GM21825 (cell line): ENCODE results near the gene AEBP1.

Source experiments
- ATAC-seq: cut with Tn5 transposase; IDR thresholded peaks from one replicate; pipeline ENCODE4 v1.9.1; 2021; ENCODE audit warnings: mild to moderate bottlenecking, moderate library complexity; ENCODE audit not compliant: unreplicated experiment

The AEBP1 gene

DNA sequence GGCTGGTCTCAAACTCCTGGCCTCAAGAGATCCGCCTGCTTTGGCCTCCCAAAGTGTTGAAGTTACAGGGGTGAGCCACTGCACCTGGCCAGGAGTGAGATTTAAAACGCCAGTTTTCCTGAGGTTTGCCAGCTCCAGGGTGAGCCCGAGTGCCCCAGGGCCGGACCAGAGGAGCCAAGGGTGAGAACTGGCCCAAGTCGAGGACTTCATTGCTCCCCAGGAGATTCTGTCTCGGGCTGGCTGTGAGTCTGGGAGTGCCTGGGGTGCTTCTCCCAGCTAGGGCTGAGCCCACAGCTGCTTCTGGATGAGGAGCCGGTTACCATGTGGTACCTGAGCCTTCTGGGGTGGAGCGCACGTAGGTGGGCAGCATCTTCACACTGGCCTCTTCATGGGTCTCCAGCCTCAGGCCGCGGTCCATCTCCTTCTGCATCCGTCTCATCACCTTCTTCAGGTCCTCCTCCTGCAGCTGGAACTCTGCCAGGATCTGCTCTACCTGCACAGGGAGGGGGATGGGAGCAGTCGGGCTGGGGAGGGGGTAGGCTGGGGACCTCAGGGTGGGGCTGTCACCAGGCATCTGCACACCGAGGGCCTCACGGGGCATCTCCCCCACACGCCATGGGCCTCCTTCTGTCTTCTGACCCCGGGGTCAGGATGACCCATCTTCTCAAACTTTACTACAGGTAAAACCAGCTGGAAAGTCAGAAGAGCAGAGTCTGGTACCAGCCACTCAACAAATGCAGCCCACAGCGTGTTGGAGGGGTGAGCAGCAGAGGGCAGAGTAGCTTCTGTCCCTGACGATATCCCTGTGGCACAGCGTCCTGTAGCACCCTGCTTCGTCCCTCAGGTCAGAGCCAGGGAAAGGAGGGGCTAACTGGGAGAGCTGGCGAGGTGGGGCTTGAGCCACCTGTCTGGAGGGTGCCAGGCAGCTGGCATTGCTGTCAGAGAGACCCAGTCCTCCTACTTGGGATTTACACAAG lies 49.1 kb downstream of the AEBP1 start:
- ATAC-seq, result no peak

DNA sequence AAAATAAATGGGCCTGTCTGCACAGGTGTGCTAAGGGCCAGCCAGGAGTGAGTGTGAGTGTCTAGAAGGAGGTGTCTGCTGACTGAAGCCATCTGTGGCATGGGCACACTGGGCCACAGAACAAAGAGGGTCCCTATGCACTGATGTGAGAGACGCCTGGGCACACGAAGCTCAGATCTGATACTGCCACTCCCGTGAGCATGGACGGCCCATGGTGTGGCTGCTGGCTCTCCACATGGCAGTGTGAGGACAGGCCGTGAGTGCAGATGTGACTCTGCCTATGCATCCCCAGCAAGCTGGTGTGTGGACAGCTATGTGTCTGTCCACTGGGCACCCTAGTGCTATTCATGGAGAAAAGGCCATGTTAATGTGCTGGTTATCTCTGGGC lies 49.8 kb downstream of the AEBP1 start:
- ATAC-seq, result no peak

DNA sequence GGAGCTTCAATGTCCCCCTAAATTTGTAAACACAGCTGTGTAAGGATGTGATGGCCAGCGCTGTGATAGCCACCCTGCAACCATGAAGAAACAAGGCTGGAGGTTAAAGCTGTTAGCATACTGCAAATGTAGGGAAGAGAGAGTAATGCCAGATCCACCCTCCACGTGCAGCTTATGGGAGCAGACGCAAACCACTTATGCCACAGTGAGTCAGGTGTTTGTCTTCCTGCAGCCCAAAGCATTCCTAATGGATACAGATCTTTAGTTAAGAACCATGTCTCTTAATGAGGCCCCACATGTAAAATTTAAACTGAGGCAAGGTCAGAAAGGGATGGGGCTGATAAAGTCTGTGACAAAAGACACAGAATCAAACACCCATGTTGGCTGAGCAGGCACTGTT lies 50.6 kb downstream of the AEBP1 start:
- ATAC-seq, result no peak

DNA sequence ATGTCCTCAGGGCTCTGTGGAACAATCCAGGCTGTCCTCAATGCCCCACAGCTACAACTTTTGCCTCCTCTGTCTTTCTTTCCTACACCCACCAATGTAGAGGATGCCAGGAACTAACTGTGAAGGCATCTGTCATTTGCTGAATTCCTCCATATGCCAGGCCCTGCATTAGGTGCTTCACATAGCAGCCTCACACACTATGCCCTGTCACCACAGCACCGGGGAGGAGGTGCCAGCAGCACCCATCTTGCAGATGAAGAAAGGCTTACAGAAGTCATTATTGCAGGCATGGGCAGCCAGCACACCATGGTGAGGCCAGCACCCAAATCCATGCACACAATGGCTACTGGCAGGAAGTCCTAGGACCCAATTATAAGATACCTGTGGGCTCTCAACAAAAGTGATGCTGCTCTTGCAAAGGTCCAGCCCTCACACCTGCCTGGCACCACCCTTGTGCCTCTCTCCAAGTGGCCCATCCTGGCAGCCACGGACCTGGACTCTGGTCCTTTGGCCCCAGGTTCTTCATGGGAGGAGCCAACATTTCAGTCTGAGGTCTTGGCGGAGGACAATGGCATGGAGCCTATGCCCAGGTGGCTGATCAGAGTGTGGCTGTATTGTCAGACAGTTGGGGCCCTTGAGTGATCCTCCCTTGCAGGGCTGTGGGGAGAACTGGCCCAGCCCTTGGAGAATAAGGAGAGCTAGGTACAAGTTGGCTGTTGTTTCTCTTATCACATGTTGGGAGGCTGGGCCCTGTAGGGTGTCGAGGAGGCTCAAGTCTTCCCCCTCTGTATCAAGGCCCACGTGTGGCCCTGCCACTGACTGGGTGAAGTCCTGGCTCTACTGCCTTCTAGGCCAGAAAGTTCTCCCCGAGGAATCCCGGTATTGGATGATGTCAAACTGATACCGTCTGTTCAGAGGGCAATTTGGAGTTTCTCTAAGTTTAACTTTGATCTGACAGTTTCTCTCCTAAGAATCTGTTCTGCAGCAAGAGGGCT lies 51.3 kb downstream of the AEBP1 start:
- ATAC-seq, result no peak

DNA sequence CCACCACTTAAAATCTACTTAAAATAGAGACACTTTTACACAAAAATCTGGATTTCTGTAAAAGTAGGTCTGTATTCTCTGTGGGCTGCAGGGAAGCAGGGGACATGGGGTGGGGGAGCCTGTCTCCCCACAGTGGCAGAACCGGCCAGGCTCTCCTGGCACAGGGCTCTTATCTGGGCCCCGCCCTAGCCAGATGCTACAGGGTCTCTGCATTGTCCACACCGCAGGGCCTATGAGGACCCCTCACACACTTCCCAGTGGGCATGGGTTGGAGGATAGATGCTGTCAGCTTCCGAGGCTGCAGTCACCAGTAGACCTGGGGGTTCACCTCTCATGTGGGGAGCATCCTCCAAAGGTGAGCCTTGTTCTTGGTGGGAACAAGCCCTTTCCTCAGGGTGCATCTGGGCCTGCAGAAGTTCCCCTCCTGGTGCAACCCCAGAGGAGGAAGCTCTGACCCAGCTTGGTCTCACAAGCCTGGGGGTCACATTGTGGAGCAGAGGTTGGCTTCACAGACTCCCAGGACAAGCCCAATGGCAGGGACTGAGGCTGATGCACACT lies 52.4 kb downstream of the AEBP1 start:
- no peak for ATAC-seq

DNA sequence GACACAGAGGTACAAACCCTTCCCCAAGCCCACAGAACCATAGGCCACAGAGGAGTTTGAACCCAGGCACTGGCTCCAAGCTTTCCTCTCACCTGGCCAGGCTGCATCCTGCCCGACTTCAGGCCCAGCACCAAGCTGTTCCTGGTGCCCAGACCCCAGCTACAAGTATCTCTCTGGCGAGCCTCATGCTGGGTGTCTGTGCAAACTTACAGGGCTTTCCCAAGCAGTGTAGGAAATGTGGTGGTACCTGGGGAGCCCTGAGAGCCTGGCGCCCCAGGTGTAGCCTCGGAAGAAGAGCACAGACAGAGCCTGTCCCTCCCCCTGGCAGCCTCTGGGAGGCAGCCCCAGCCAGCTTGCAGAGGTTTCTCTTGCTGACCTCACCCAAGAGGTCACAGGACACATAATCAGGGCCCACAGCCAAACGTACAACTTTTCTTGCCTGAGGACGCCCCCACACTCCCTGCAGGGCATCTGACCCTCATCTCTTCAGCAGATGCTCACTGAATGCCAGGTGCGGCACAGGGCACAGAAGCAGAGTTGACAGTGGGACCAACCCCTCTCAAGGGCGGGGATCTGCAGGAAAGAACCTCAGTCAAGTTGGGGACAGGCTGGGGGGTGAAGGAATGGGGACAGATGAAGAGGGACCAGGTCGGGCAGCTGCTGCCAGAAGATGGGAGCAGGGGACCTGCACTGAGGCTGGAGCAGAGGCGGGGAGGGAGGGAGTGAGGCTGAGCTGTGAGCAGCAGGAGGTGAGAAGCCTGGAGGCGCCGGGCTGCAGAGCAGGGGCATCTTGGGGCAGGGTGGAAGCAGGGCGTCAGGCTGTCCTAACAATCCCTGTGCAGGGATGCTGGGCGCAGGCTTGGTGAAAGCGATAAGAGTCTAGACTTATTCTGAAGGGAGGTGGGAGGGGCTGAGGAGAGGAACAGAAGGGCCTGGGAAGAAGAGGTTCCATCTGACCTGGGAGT lies 53.3 kb downstream of the AEBP1 start:
- ATAC-seq, result no peak

DNA sequence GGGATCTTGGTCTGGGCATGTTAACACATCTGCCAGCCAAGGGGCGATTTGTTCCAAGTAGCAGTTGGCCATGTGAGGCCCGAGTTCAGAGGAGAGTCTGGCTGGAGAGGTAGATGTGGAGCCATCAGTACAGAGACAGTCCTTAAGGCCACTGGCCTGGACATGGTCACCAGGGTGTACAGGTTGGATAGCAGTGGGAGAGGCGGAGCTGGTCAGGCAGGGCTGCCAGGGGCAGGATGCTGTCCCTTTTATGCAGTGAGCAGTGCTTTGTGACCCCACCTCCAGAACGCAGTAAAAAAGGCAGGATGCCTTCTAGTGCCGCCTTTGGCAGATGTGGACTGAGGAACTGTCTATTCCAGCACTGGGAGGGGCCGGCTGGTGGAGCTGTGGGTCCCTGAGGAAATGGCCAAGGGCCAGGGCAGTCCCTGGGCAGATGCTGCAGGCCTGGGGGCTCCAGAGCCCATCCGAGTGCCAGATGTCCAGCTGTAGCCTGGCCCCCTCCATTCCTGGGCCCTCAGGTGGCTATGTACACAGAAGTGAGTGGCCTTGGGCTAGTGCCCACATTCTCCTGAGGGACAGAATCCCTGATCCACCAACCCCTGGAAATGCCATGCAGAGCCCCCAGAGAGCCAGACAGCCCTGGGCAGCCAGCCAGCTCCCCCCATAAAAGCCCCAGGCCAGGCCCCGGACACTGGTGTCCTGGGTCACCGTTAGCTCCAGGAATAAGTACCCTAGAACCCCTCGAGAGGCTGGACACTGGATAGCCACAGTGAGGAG lies 54.1 kb downstream of the AEBP1 start:
- ATAC-seq, result no peak

DNA sequence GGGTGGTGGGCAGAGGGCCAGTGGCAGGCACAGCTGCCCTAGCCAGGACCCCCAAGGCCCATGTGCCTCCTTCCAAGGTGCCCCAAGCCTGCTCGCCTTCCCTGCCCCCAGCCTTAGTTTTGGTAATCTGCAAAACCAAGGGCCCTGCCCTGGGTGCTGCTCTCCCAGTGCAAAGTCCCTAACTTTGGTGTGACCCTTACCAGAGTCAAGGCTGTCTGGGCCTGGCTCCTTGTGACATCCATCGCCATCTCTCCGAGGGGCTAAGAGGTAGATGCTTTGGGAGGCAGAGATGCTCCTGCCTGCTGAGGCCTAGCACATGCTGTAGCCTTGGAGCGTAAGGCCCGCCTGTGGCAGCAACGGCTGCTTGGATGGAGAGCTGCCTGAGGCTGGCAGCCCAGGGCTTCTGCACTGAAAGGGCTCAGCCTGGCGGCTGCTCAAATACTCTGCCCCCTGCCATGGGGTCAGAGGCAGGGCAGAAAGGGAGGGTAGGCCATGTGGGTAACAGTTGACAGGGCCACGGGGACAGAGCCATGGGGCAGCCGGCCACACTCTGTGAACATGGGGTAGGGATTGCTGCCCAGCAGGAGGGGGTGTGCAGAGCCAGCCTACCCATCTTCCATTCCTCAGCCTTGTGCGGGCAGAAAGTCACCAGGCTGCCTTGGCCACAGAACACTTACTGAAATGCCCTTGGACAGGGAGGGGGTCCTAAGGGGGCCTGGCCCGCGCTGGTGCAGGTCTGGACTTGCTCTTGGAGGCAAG lies 54.9 kb downstream of the AEBP1 start:
- ATAC-seq, result no peak

DNA sequence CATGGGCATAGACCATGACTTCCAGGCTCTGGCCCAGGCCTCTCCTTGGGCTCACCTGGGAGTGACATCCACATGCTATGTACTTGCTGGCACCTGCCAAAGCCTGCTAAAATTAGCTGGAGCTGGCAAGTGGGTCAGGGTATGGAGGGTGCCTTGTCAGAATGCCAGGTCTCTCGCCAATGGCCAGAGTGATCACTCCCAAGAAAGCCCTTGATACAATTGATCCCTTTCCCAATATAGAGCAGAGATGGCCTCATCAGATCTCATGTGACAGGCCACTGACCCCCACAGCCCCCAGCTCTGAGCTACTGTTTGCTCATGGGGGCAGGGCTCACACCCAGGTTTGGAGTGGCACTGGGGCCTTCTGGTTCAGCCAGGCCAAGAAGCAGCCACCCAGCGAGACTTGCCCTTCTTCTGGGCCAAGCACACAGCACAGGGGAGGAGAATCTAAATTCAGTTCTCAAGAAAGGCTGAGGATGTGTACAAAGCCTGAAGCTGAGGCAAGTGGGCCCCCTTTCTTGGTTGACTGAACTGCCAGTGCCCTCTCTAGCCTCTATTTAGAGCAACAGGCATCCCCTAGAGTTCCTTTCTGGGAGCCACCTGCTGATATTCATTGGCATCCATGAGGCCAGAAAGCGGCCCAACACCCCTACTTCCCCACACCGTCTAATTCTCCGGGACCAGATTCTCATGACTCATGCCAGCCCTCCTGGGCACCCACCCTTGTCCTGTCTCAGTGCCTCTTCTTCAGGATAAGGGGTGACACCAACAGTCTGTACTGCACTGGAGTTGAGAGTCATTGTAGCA lies 55.9 kb downstream of the AEBP1 start:
- ATAC-seq, result no peak

DNA sequence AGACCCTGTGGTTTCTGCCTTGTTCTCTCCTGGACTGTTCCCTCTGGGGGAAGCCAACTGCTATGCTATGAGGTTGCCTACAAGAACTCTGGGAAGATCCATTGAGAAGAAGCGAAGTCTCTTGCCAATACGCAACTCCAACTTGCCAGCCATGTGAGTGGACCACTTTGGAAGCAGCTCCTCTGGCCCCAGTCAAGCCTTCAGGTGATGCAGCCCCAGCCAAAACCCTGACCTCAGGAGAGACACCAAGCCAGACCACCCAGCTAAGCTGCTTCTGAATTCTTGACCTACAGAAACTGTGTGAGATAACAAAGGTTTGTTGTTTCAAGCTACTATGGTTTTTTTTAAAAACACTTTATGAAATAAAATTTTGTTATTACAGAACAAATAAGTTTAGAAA lies 57.2 kb downstream of the AEBP1 start:
- ATAC-seq, result no peak

DNA sequence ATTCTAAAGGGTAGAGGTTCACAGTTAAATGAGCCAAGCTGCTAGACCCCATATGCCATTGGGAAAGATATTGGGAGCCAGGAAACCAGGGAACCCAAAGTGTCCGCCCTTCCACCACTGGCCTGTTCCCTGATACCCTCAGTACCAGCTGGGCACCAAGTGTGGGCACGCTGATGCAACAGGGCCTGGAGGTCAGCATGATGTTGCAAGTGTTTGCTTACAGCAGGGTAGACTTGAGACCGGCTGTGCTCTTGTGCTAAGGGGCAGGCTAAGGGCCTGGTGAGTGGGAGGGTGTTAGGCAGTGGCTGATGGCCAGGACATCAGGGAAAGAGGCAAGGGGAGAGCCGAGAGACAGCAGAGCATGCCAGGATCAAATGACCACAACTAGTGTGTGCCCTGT lies 58.0 kb downstream of the AEBP1 start:
- ATAC-seq, result no peak

DNA sequence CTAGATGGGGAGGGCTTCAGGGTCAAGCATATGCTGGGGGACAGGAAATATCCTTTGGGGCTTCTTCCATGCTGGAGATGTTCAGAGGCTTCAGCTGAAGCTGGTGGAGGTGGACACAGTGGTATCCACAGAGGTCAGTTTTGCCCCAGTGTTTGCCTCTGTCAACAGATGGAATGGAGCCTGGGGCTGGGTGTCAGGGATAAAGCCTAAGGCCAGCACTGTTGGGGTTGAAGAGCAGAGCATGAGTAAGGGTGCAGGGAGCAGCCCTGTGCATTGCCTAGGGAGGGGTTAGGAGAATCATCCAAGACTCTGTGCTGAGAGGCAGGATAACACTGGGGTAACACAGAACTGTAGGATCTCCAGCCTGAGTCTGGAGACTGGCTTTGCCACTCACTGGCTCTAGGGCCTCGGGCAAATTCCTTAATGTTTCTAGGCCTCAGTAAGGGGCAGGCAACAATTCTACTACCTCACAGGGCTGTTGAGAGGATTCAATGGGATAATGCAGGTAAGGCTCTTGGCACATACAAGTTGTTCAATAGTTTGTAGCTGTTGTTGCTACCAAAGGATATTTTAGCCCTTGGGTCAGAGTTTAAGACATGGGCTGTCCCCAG lies 58.7 kb downstream of the AEBP1 start:
- ATAC-seq, result no peak

DNA sequence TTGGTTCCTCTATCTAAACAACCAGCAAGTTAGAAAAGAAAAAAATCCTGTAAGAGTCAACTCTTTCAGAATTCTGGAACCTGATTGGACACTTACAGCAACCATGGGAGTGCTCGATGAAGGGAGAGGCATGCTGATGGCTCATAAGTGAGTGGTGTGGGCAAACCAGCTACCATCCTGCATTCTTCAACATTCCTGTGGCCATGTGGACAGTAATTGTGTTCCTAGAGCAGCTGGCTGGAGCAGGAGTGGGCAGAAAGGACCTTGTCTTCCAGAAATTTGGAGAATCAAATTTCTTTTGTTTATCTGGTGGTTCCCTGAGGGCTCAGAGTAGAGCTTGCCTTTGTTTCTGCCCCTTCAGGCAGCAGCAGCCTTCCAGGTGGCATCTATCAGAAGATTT lies 59.4 kb downstream of the AEBP1 start:
- no peak for ATAC-seq
